ENCODE data around the gene ARHGAP32.

GRCh38 chr11:129236850-129237249, 44.7 kb upstream of the ARHGAP32 start:
- TF ChIP-seq REST (IDR thresholded peaks at IDR 0.05; ENCODE audit: insufficient read depth in 1 of 2, low read depth in 2 of 2, low read length in 2 of 2) (no peak), POLR2AphosphoS5 (IDR thresholded peaks at IDR 0.05; ENCODE audit: low read depth, low read length) (no peak), SIN3A (IDR thresholded peaks at IDR 0.05; ENCODE audit: borderline replicate concordance, insufficient read depth, low read length) (no peak)

All from PFSK-1 (cell line).